Measurements from ENCODE around the gene TBX3. TPM values are rescaled to one million over a fixed set of nuclear protein-coding genes. Genes with fewer than 3 reads are reported as not detected.

Gene TBX3
- total and polyA plus RNA-seq, 2 experiments from 2014 or later: 63.7 to 87.5 TPM

DNA sequence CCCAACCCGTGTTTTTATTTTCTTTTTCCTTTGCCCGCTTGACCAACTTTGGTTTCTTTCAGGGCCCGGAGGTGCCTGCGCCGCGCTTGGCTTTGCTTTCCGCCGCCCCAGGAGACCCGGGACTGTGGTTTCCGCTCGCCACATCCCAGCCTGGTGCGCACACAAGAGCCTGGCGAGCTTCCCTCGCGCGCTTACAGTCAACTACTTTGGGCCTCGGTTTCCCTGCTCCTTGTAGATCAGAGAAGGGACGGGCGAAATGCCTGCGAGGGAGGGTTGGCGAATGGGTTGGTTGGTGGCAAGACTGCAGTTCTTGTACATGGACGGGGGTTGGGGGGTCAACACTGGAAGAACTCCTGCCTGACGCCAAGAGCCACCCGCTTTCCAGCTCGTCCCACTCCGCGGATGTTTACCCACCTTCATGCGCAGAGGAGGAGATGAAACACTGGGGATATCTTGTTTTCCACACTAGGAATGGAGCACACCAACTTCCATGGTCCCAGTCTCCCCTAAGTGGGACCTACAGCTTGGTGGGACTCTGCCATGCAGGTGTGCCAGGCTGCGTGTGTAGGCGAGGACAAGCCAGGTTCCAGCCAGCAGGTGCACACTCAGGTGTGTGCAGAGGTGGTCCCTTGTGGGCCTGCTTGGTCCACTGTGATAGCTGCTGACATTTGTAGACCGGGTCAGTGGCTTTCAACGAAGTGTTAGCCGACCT lies 16.6 kb upstream of the TBX3 start:
- H3K36me3 ChIP-seq: no peaks in the 10 kb centered on the region
- H3K27ac ChIP-seq: no peak overlapping the region
- H3K4me1 ChIP-seq (ENCODE audit: low read depth): peaks cover 16% of the 10 kb centered on the region
- peak in 1 of 2 donors; percentile 41 for DNase-seq (ENCODE audit: low read depth in 1 of 2, low spot score in 1 of 2)
- H3K9me3 ChIP-seq (ENCODE audit: low read depth): no peaks in the 10 kb centered on the region
- peaks cover 76% of the 10 kb centered on the region for H3K27me3 ChIP-seq
- TF ChIP-seq, protein P1, sequence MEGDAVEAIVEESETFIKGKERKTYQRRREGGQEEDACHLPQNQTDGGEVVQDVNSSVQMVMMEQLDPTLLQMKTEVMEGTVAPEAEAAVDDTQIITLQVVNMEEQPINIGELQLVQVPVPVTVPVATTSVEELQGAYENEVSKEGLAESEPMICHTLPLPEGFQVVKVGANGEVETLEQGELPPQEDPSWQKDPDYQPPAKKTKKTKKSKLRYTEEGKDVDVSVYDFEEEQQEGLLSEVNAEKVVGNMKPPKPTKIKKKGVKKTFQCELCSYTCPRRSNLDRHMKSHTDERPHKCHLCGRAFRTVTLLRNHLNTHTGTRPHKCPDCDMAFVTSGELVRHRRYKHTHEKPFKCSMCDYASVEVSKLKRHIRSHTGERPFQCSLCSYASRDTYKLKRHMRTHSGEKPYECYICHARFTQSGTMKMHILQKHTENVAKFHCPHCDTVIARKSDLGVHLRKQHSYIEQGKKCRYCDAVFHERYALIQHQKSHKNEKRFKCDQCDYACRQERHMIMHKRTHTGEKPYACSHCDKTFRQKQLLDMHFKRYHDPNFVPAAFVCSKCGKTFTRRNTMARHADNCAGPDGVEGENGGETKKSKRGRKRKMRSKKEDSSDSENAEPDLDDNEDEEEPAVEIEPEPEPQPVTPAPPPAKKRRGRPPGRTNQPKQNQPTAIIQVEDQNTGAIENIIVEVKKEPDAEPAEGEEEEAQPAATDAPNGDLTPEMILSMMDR (IDR thresholded peaks at IDR 0.05; ENCODE audit: low read depth, low read length): no peak
- H3K4me3 ChIP-seq: peak overlapping the region; percentile 4

DNA sequence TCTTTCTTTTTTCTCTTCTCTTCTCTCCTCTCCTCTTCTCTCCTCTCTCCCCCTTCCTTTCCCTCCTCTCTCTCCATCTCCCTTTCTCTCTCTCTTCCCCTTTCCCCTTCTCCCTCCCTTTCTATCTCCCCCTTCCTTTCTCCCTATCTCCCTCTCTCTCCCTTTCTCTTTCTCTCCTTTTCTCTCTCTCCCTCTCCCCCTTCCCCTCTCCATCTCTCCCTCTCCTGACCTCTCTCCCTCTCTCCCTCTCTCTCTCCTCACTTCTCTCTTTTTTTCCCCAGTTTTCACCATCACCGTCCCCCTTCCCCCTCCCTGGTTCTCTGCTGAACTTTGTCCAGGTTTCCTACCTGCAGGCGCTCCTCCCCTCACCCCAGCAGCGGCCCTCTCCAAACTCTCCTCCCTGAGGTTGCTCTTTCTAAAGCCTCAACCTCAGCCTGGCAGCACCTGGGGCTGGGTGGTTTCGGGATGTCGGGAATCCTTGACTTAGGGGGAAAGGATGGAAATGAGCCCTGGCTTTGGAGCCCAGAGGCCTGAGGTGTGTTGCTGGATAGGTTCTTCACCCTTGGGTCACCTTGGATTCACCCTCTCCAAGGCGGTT lies 14.7 kb upstream of the TBX3 start:
- Histone ChIP-seq H3K36me3 (no peaks in the 10 kb centered on the region), H3K27ac (no peak overlapping the region), H3K4me3 (peak overlapping the region; percentile 21), H3K4me1 (ENCODE audit: low read depth) (peaks cover 12% of the 10 kb centered on the region), H3K27me3 (peaks cover 95% of the 10 kb centered on the region), H3K9me3 (ENCODE audit: low read depth) (no peaks in the 10 kb centered on the region)
- no peak for DNase-seq (ENCODE audit: low read depth in 1 of 2, low spot score in 1 of 2)
- TF ChIP-seq, protein P1 (IDR thresholded peaks at IDR 0.05; ENCODE audit: low read depth, low read length): no peak

DNA sequence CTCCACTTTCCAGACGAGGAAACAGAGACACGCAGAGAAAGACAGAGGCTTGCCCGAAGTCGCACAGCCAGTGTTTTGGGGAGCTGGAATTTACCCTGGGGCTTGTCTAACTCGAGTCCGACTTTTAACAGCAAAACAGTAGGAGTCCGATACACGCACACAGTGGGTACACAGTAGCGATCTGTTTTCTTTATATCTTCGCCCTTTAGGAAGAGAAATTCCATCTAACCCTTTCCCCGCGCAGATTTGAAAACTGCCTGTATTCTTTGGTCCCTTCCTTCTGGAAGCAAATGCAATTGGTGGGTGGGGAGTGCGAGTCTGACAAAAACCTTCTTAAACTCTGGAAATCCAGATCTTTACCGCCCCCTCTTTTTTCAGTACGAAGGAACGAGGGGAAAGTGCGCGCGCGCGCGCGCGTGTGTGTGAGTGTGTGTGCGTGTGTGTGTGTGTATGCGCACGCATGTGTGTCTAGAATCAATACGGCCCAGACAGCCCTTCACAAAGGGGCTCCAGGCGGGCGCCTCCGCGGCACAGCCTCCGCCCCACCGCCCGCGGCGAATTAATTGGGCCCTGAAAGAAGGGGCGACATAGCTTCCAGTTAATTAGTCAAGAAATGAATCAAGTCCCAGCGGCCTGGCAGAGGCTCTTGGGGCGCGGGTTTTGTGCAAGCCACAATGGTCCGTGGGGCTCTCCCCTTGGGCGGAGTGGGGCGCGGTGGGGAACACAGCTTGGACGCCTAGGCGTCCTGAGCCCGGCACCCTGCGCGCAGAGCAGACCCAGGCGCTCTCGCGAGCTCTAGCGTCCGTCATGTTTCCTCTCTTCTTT lies 14.0 kb upstream of the TBX3 start:
- peaks cover 100% of the 10 kb centered on the region for H3K27me3 ChIP-seq
- H3K27ac ChIP-seq: no peak overlapping the region
- peak overlapping the region; percentile 21 for H3K4me3 ChIP-seq
- no peaks in the 10 kb centered on the region for H3K9me3 ChIP-seq (ENCODE audit: low read depth)
- peaks cover 10% of the 10 kb centered on the region for H3K4me1 ChIP-seq (ENCODE audit: low read depth)
- TF ChIP-seq, protein P1 (IDR thresholded peaks at IDR 0.05; ENCODE audit: low read depth, low read length): no peak
- peak in 1 of 2 donors; percentile 27 for DNase-seq (ENCODE audit: low read depth in 1 of 2, low spot score in 1 of 2)
- H3K36me3 ChIP-seq: no peaks in the 10 kb centered on the region

DNA sequence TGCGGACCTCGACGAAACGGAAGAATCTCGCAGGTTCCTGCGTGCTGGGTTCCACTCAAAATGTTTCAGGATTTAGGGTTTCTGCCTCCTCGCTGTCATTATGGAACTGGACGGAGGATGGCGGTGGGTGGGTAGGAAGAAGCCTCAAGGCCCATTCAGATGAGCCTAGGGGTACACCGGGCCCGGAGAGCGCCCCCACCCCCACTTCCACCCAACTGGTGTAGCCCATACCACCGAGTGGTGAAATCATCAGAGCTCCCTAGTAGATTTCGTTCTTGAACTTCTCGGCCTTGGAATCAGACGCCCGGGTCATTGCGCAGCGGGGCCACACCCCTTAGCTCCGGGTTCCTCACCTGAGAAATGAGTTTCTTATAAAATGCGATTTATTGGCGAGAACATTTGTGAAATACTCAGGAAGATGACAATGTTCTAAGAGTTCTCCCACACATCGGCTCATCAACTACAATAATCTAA lies 13.3 kb upstream of the TBX3 start:
- Histone ChIP-seq H3K27ac (no peak overlapping the region), H3K4me3 (no peak overlapping the region), H3K4me1 (ENCODE audit: low read depth) (peaks cover 6% of the 10 kb centered on the region), H3K27me3 (peaks cover 100% of the 10 kb centered on the region), H3K9me3 (ENCODE audit: low read depth) (no peaks in the 10 kb centered on the region), H3K36me3 (no peaks in the 10 kb centered on the region)
- DNase-seq (ENCODE audit: low read depth in 1 of 2, low spot score in 1 of 2): no peak
- TF ChIP-seq, protein P1 (IDR thresholded peaks at IDR 0.05; ENCODE audit: low read depth, low read length): no peak

DNA sequence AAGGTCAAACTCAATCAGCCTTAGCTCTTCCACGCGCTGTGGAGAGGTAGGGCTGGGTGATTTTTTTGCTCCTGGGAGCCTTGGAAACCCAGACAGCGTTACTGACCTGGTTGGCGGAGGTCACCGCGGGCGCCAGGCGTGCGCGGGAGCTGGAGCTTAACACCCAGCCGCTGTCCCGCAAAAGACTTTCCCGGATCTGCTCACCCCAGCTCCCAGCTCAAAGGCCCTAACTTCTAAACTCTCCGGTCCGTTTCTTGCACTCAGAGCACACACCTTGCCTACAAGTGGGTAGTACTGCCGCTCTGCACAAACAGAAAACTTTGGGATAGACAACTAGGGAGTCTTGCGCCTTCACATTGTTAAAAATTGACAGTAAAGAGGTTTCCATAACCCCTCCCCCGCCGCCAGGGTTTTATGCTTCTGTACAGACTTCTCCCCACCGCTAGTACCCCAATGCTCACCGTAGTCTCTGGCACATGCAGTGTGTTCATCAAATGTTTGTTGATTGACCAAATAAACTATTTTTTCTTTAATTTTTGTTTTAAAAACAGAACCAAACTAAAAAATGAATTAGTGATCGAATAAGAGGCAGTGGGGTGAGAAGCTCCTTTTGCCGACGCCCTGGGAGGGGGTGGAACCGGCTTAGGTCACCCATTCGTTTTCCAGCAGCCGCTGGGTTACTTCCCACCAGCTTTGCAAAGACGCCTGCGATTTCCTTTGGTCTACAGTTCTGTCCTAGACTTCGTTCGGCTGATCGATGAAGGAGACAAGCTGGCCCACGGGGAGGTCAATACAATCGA lies 12.7 kb upstream of the TBX3 start:
- Histone ChIP-seq H3K36me3 (no peaks in the 10 kb centered on the region), H3K27me3 (peaks cover 100% of the 10 kb centered on the region), H3K27ac (no peak overlapping the region), H3K9me3 (ENCODE audit: low read depth) (no peaks in the 10 kb centered on the region), H3K4me1 (ENCODE audit: low read depth) (peaks cover 6% of the 10 kb centered on the region), H3K4me3 (no peak overlapping the region)
- DNase-seq (ENCODE audit: low read depth in 1 of 2, low spot score in 1 of 2): no peak
- TF ChIP-seq, protein P1 (IDR thresholded peaks at IDR 0.05; ENCODE audit: low read depth, low read length): no peak
